ENCODE measurements around the gene BANF2. TPM values are rescaled to one million over a fixed set of nuclear protein-coding genes. Genes with fewer than 3 reads are reported as not detected.

Gene BANF2
- total RNA-seq, 1 donor from 2014 or later, result not detected

DNA sequence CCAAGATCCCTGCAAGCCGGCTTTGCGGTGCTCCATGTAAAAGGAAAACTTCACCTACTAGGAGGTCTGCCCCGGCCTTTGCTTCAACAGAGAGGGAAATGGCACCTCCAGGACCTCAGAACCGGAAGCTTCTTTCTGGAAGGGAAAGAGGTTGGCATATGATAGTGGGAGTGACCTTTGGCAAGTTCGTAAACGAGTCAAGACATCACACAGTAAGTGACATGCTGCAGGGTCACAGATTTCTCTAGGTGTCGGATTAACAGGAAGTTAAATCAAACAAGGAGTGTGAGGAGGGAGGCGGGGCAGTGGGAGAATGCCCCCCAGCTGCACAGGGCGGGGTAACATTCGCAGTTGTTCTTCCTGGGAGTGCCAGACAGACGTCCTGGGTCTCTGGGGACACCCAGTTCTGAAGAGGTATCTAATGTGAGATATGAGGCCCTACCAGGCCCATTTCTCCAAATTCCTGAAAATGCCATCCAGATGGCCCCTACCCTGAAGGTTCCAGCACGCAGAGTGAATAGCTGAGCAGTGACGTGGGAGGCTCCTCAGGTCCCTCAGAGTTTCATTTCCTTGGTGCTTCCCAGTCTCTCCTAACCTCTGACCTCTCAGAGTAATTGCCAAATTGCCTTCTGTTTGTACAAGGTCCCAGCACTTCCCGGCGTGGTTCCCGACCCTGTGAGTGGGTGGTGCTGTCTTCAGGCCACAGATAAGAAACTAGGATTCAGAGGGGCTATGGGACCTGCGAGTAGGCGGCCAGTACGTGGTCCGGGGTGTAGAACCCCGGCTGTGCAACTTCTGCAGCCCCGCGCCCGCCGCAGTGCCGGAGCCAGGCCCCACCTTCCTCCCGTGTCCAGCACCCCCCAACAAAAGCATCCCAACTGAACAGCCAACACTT is 19.6 kb upstream of the BANF2 start:
- ATAC-seq (ENCODE audit: low read depth) (no peak), DNase-seq (no peak)
- peak overlapping the region; percentile 80 for H3K4me3 Mint-ChIP-seq
- H3K4me1 Mint-ChIP-seq, result peaks cover 20% of the 10 kb centered on the region
- peaks cover 10% of the 10 kb centered on the region for H3K27me3 Mint-ChIP-seq
- intact Hi-C loops (cut with micrococcal nuclease), result loop anchor here (2.0 to 5.0 kb wide), 2 partner anchors 17 to 907 kb away; partner anchors contain the start of gene DTD1
- peak overlapping the region; percentile 66 for H3K27ac Mint-ChIP-seq
- TF ChIP-seq, protein P1, sequence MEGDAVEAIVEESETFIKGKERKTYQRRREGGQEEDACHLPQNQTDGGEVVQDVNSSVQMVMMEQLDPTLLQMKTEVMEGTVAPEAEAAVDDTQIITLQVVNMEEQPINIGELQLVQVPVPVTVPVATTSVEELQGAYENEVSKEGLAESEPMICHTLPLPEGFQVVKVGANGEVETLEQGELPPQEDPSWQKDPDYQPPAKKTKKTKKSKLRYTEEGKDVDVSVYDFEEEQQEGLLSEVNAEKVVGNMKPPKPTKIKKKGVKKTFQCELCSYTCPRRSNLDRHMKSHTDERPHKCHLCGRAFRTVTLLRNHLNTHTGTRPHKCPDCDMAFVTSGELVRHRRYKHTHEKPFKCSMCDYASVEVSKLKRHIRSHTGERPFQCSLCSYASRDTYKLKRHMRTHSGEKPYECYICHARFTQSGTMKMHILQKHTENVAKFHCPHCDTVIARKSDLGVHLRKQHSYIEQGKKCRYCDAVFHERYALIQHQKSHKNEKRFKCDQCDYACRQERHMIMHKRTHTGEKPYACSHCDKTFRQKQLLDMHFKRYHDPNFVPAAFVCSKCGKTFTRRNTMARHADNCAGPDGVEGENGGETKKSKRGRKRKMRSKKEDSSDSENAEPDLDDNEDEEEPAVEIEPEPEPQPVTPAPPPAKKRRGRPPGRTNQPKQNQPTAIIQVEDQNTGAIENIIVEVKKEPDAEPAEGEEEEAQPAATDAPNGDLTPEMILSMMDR (IDR thresholded peaks at IDR 0.05), result no peak
- no peaks in the 10 kb centered on the region for H3K9me3 Mint-ChIP-seq
- ChIA-PET POLR2A (interaction anchor here (1.1 to 2.9 kb wide), 4 partner anchors 216 to 1114 kb away, joined by 3 to 22 read pairs (median 7); no protein-coding TSS in a partner anchor), CTCF (interaction anchor here (0.6 to 6.8 kb wide), 9 partner anchors 30 to 337 kb away, joined by 3 to 108 read pairs (median 5); no protein-coding TSS in a partner anchor)
- H3K36me3 Mint-ChIP-seq (ENCODE audit: low read depth), result no peaks in the 10 kb centered on the region

DNA sequence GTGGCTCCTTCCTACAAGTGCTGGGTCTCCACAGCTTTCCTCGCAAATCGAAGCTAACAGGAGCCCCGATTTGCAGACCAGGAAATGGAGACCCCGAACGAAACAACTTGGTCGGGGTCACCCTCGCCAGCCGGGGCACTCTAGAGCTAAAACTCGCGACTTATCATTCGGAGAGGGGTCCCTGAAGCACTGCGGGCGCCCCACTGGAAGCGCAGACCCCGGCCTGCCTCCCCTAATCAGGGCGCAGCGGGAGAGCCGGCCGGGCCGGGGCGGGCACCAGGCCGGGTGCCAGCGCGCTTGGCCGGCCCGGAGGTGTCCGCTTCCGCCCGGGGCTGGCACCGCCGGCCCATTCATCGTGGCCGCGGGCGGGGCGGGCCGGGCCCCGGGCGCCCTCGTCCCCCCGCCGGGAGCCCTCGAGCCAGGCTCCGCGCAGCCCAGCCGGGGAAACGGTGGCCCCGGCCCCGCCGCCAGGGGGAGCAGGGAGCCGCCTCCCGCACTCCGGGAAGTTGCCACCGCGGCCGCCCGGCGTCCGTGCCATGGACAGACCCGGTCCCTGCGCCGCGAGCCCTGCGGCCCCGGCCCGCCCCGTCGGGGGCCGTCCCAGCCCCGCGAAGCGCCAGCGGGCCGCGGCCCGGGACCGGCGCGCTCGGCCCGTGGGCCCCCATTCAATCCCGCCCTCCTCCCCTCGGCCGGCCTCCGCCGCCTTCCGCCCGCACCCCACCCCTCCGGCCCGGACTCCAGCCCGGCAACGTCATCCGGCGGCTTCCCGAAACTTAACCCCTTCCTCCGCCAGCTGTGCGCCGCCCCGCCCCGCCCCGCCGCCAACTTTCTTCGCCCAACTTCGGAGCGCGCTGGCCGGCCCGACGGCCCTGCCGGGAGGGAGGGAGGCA is 18.7 kb upstream of the BANF2 start:
- POLR2A ChIA-PET, result interaction anchor here (0.7 to 2.9 kb wide), 10 partner anchors 179 to 1113 kb away, joined by 3 to 22 read pairs (median 5); partner anchors contain the start of genes KAT14 and PET117
- intact Hi-C loops (cut with micrococcal nuclease), result loop anchor here (1.0 to 5.0 kb wide), 7 partner anchors 18 to 906 kb away; partner anchors contain the start of gene DTD1
- no peaks in the 10 kb centered on the region for H3K36me3 Mint-ChIP-seq (ENCODE audit: low read depth)
- peaks cover 20% of the 10 kb centered on the region for H3K4me1 Mint-ChIP-seq
- TF ChIP-seq, protein P1 (IDR thresholded peaks at IDR 0.05), result no peak
- ATAC-seq (ENCODE audit: low read depth), result peak; percentile 20
- H3K9me3 Mint-ChIP-seq, result no peaks in the 10 kb centered on the region
- peak; percentile 91 for DNase-seq
- peak overlapping the region; percentile 80 for H3K4me3 Mint-ChIP-seq
- H3K27ac Mint-ChIP-seq, result peak overlapping the region; percentile 66
- peaks cover 12% of the 10 kb centered on the region for H3K27me3 Mint-ChIP-seq
- CTCF ChIA-PET, result interaction anchor here (0.6 to 6.8 kb wide), 13 partner anchors 26 to 457 kb away, joined by 3 to 108 read pairs (median 6); partner anchors contain the start of genes KAT14 and PET117

GRCh38 chr20:17681726-17682102 is 18.1 kb upstream of the BANF2 start:
- intact Hi-C loops (cut with micrococcal nuclease), result loop anchor here (1.0 to 5.0 kb wide), 18 partner anchors 19 to 906 kb away; partner anchors contain the start of genes DTD1, DZANK1, KAT14 and PET117
- DNase-seq (peak; percentile 62), ATAC-seq (ENCODE audit: low read depth) (peak; percentile 3)
- Mint-ChIP-seq H3K27ac (no peak overlapping the region), H3K4me1 (peaks cover 20% of the 10 kb centered on the region), H3K27me3 (peaks cover 17% of the 10 kb centered on the region), H3K9me3 (no peaks in the 10 kb centered on the region), H3K4me3 (peak overlapping the region; percentile 86), H3K36me3 (ENCODE audit: low read depth) (no peaks in the 10 kb centered on the region)
- ChIA-PET POLR2A (interaction anchor here (0.7 to 2.9 kb wide), 18 partner anchors 175 to 1112 kb away, joined by 3 to 22 read pairs (median 6); partner anchors contain the start of genes KAT14, MGME1, PET117 and SNX5), CTCF (interaction anchor here (0.8 to 6.8 kb wide), 23 partner anchors 10 to 606 kb away, joined by 3 to 108 read pairs (median 5); partner anchors contain the start of genes KAT14, PET117 and ZNF133)
- TF ChIP-seq, protein P1 (IDR thresholded peaks at IDR 0.05), result no peak

- TF ChIP-seq, protein P1 (IDR thresholded peaks at IDR 0.05), result no peak
- Mint-ChIP-seq H3K4me3 (peak within 1 kb of the TSS; percentile 86), H3K9me3 (peaks cover 2% of the 10 kb centered on the region), H3K27me3 (peaks cover 23% of the 10 kb centered on the region), H3K27ac (peak within 1 kb of the TSS; percentile 82), H3K36me3 (ENCODE audit: low read depth) (no peaks in the 10 kb centered on the region), H3K4me1 (peaks cover 20% of the 10 kb centered on the region)
- ATAC-seq (ENCODE audit: low read depth), result peak; percentile 94
- peak; percentile 92 for DNase-seq
- CTCF ChIA-PET, result interaction anchor here (0.5 to 6.8 kb wide), 31 partner anchors 9 to 605 kb away, joined by 3 to 108 read pairs (median 4); partner anchors contain the start of genes DSTN, KAT14, PET117 and ZNF133
- POLR2A ChIA-PET, result interaction anchor here (0.7 to 2.9 kb wide), 21 partner anchors 145 to 825 kb away, joined by 3 to 22 read pairs (median 6); partner anchors contain the start of genes KAT14, MGME1, PET117 and SEC23B
- intact Hi-C loops (cut with micrococcal nuclease), result loop anchor here (1.0 to 5.0 kb wide), 12 partner anchors 113 to 905 kb away; partner anchors contain the start of genes DTD1, DZANK1, KAT14 and PET117
These were observed 17.5 kb upstream of the BANF2 start, which contains the start of gene RRBP1 for GRCh38 chr20:17682103-17682888. TSS of gene RRBP1 (minus strand) at chr20:17682242. CDS start at chr20:17660507, 21,735 bp downstream.

Measured in activated B cell treated with CpG ODN at 0.5 μM for 24 hours (primary cell).